CD8-positive, alpha-beta memory T cell (primary cell): ENCODE data around the gene CCSER2. TPM values are rescaled to one million over a fixed set of nuclear protein-coding genes. Genes with fewer than 3 reads are reported as not detected.
"Not testable (repeated sequence)": the region's sequence is repeated elsewhere in the genome, so short reads cannot be mapped to it uniquely, and the experiment has no call there.

ENCODE experiments used
- CTCF ChIA-PET: fragments of 350-600 bp; sonication (Branson Sonifier 250); formaldehyde crosslinking; loops from one replicate; lab custom pipeline; 2021; ENCODE audit warnings: antibody characterized with exemption; lab: Charles Lee
- POLR2A ChIA-PET: fragments of 350-600 bp; sonication (Branson Sonifier 250); formaldehyde crosslinking; loops from one replicate; lab custom pipeline; 2021; ENCODE audit warnings: antibody characterized with exemption; lab: Charles Lee
- DNase-seq, 5 donors: peaks; one replicate each; pipeline versions ENCODE4 v3.0.0 to v3.0.0-alpha.2; 2020 to 2022; ENCODE audit warnings: mixed read lengths in 1 of 5
- H3K27ac ChIP-seq: one replicate; pipeline ENCODE4 v1.7.0; 2013; ENCODE audit warnings: low read depth, mild to moderate bottlenecking, low read length, moderate library complexity
- H3K27me3 ChIP-seq: 2 replicates; pipeline ENCODE4 v1.7.0; 2013; ENCODE audit warnings: low read length, mild to moderate bottlenecking; ENCODE audit not compliant: insufficient read depth, poor library complexity, severe bottlenecking
- H3K36me3 ChIP-seq: 2 replicates; pipeline ENCODE4 v1.7.0; 2013; ENCODE audit warnings: mild to moderate bottlenecking, low read length, moderate library complexity; ENCODE audit not compliant: insufficient read depth
- H3K4me1 ChIP-seq: 2 replicates; pipeline ENCODE4 v1.7.0; 2013; ENCODE audit warnings: mild to moderate bottlenecking, low read length, moderate library complexity; ENCODE audit not compliant: insufficient read depth
- H3K4me3 ChIP-seq: 2 replicates; pipeline ENCODE4 v1.7.0; 2013; ENCODE audit warnings: mild to moderate bottlenecking, low read length
- H3K9me3 ChIP-seq: 2 replicates; pipeline ENCODE4 v1.7.0; 2013; ENCODE audit warnings: mild to moderate bottlenecking, low read length
- H3K27ac Mint-ChIP-seq, 8 donors: one replicate each; pipeline ENCODE4 v1.8.0; 2020 to 2021; ENCODE audit warnings: mixed read lengths in 8 of 8, mild to moderate bottlenecking in 6 of 8, inconsistent platforms in 3 of 8, moderate library complexity in 3 of 8
- H3K27me3 Mint-ChIP-seq, 2 donors: one replicate each; pipeline ENCODE4 v1.8.0; 2020 to 2021; ENCODE audit warnings: mixed read lengths in 2 of 2, mild to moderate bottlenecking in 1 of 2, moderate library complexity in 1 of 2
- H3K36me3 Mint-ChIP-seq, 3 donors: one replicate each; pipeline ENCODE4 v1.8.0; 2020 to 2021; ENCODE audit warnings: mixed read lengths in 3 of 3, inconsistent platforms in 1 of 3, mild to moderate bottlenecking in 1 of 3
- H3K4me1 Mint-ChIP-seq, 3 donors: one replicate each; pipeline ENCODE4 v1.8.0; 2020 to 2021; ENCODE audit warnings: mixed read lengths in 3 of 3, inconsistent platforms in 1 of 3, mild to moderate bottlenecking in 1 of 3
- H3K4me3 Mint-ChIP-seq, 7 donors: one replicate each; pipeline ENCODE4 v1.8.0; 2020 to 2021; ENCODE audit warnings: mixed read lengths in 7 of 7, mild to moderate bottlenecking in 6 of 7, moderate library complexity in 4 of 7, inconsistent platforms in 2 of 7
- H3K9me3 Mint-ChIP-seq, 5 donors: one replicate each; pipeline ENCODE4 v1.8.0; 2020 to 2022; ENCODE audit warnings: mixed read lengths in 5 of 5, mild to moderate bottlenecking in 3 of 5, moderate library complexity in 2 of 5, inconsistent platforms in 1 of 5
- polyA plus RNA-seq: library from polyadenylated mRNA; unstranded; fragments of 300-500 nt; fragmentation: Illumina TruSeq; gene quantifications from one replicate; pipeline ENCODE4 v1.2.3, GENCODE V29; 2021
- total RNA-seq, 2 experiments: library from RNA; stranded (reverse); gene quantifications; one replicate each; pipeline ENCODE4 v1.2.3, GENCODE V29; 2021

The CCSER2 gene
- total and polyA plus RNA-seq, 3 experiments from 2014 or later: 62.6 to 114 (median 74.5) TPM

GRCh38 chr10:84524435-84524834 lies 196.0 kb downstream of the CCSER2 start:
- Mint-ChIP-seq H3K4me3 (no peak overlapping the region), H3K9me3 (peaks cover 3 to 15% (median 8%) of the 10 kb centered on the region in 5 donors), H3K27ac (peak overlapping the region in 1 of 8 donors; percentile 48), H3K4me1 (peaks cover 7 to 10% (median 9%) of the 10 kb centered on the region in 3 donors), H3K27me3 (peaks cover 0 to 3% of the 10 kb centered on the region in 2 donors), H3K36me3 (peaks cover 0 to 4% (median 4%) of the 10 kb centered on the region in 3 donors)
- no peak overlapping the region for H3K27ac ChIP-seq
- CTCF ChIA-PET: interaction anchor here (2.2 kb wide), 1 partner anchor 13 kb away, joined by 7 read pairs; no protein-coding TSS in a partner anchor
- POLR2A ChIA-PET: no interaction called here
- DNase-seq: no peak
- no peaks in the 10 kb centered on the region for H3K9me3 ChIP-seq
- H3K36me3 ChIP-seq: no peaks in the 10 kb centered on the region
- H3K4me1 ChIP-seq: peaks cover 7% of the 10 kb centered on the region
- no peak overlapping the region for H3K4me3 ChIP-seq
- H3K27me3 ChIP-seq: no peaks in the 10 kb centered on the region

GRCh38 chr10:84525120-84525806 lies 196.9 kb downstream of the CCSER2 start:
- ChIA-PET CTCF (interaction anchor here (1.0 to 2.2 kb wide), 2 partner anchors 12 kb away, joined by 4 to 7 read pairs; no protein-coding TSS in a partner anchor), POLR2A (no interaction called here)
- Histone ChIP-seq H3K36me3 (no peaks in the 10 kb centered on the region), H3K4me1 (peaks cover 7% of the 10 kb centered on the region), H3K27ac (no peak overlapping the region), H3K27me3 (no peaks in the 10 kb centered on the region), H3K9me3 (no peaks in the 10 kb centered on the region), H3K4me3 (no peak overlapping the region)
- Mint-ChIP-seq H3K27me3 (peaks cover 0 to 3% of the 10 kb centered on the region in 2 donors), H3K27ac (no peak overlapping the region), H3K36me3 (peaks cover 0 to 4% (median 4%) of the 10 kb centered on the region in 3 donors), H3K9me3 (peaks cover 3 to 15% (median 8%) of the 10 kb centered on the region in 5 donors), H3K4me3 (no peak overlapping the region), H3K4me1 (peaks cover 7 to 10% (median 9%) of the 10 kb centered on the region in 3 donors)
- DNase-seq: no peak

GRCh38 chr10:84525807-84526182 lies 197.4 kb downstream of the CCSER2 start:
- H3K27ac ChIP-seq, H3K4me3 ChIP-seq, H3K27me3 Mint-ChIP-seq, H3K4me1 ChIP-seq, H3K4me3 Mint-ChIP-seq, H3K27me3 ChIP-seq, H3K27ac Mint-ChIP-seq, H3K36me3 ChIP-seq, POLR2A ChIA-PET, H3K36me3 Mint-ChIP-seq, H3K9me3 ChIP-seq, DNase-seq: not testable (repeated sequence)
- Mint-ChIP-seq H3K4me1 (peaks cover 7 to 10% (median 9%) of the 10 kb centered on the region in 3 donors), H3K9me3 (peaks cover 3 to 15% (median 8%) of the 10 kb centered on the region in 5 donors)
- CTCF ChIA-PET: interaction anchor here (1.0 kb wide), 1 partner anchor 11 kb away, joined by 4 read pairs; no protein-coding TSS in a partner anchor

GRCh38 chr10:84527386-84527785 lies 199.0 kb downstream of the CCSER2 start:
- Mint-ChIP-seq H3K4me1 (peaks cover 7 to 10% (median 9%) of the 10 kb centered on the region in 3 donors), H3K9me3 (peaks cover 3 to 15% (median 8%) of the 10 kb centered on the region in 5 donors)
- DNase-seq, H3K27ac ChIP-seq, H3K4me3 ChIP-seq, POLR2A ChIA-PET, H3K27ac Mint-ChIP-seq, H3K4me1 ChIP-seq, H3K27me3 ChIP-seq, H3K36me3 Mint-ChIP-seq, CTCF ChIA-PET, H3K4me3 Mint-ChIP-seq, H3K36me3 ChIP-seq, H3K9me3 ChIP-seq, H3K27me3 Mint-ChIP-seq: not testable (repeated sequence)

GRCh38 chr10:84528526-84528925 lies 200.1 kb downstream of the CCSER2 start:
- H3K27me3 ChIP-seq, H3K4me1 Mint-ChIP-seq, H3K36me3 Mint-ChIP-seq, DNase-seq, H3K27ac Mint-ChIP-seq, H3K27ac ChIP-seq, H3K36me3 ChIP-seq, H3K4me1 ChIP-seq, POLR2A ChIA-PET, H3K27me3 Mint-ChIP-seq, H3K4me3 Mint-ChIP-seq, CTCF ChIA-PET, H3K9me3 ChIP-seq, H3K4me3 ChIP-seq: not testable (repeated sequence)
- H3K9me3 Mint-ChIP-seq: peaks cover 3 to 15% (median 8%) of the 10 kb centered on the region in 5 donors

- Histone ChIP-seq H3K27me3 (no peaks in the 10 kb centered on the region), H3K4me1 (no peaks in the 10 kb centered on the region), H3K27ac (no peak overlapping the region), H3K4me3 (no peak overlapping the region), H3K36me3 (no peaks in the 10 kb centered on the region), H3K9me3 (no peaks in the 10 kb centered on the region)
- H3K36me3 Mint-ChIP-seq: no peaks in the 10 kb centered on the region
- peaks cover 0 to 3% (median 0%) of the 10 kb centered on the region in 3 donors for H3K4me1 Mint-ChIP-seq
- peaks cover 3% of the 10 kb centered on the region in 2 donors for H3K27me3 Mint-ChIP-seq
- DNase-seq: no peak
- peaks cover 0 to 10% (median 2%) of the 10 kb centered on the region in 5 donors for H3K9me3 Mint-ChIP-seq
- ChIA-PET CTCF (interaction anchor here (1.1 to 1.5 kb wide), 2 partner anchors 10 to 263 kb away, joined by 3 to 4 read pairs; no protein-coding TSS in a partner anchor), POLR2A (no interaction called here)
- no peak overlapping the region for H3K4me3 Mint-ChIP-seq
- H3K27ac Mint-ChIP-seq: no peak overlapping the region
These were observed 202.4 kb downstream of the CCSER2 start for GRCh38 chr10:84530724-84531325.

- ChIA-PET CTCF (interaction anchor here (1.1 to 1.5 kb wide), 2 partner anchors 9 to 264 kb away, joined by 3 to 4 read pairs; no protein-coding TSS in a partner anchor), POLR2A (no interaction called here)
- no peak for DNase-seq
- Histone ChIP-seq H3K4me1 (no peaks in the 10 kb centered on the region), H3K9me3 (no peaks in the 10 kb centered on the region), H3K4me3 (no peak overlapping the region), H3K27me3 (no peaks in the 10 kb centered on the region), H3K36me3 (no peaks in the 10 kb centered on the region), H3K27ac (no peak overlapping the region)
- Mint-ChIP-seq H3K9me3 (peaks cover 0 to 4% (median 2%) of the 10 kb centered on the region in 5 donors), H3K36me3 (no peaks in the 10 kb centered on the region), H3K4me1 (peaks cover 0 to 3% (median 0%) of the 10 kb centered on the region in 3 donors), H3K27ac (no peak overlapping the region), H3K27me3 (peaks cover 3% of the 10 kb centered on the region in 2 donors), H3K4me3 (peak overlapping the region in 1 of 7 donors; percentile 14)
These were observed 203.0 kb downstream of the CCSER2 start for GRCh38 chr10:84531396-84531795.

GRCh38 chr10:84534168-84534567 lies 205.8 kb downstream of the CCSER2 start:
- Mint-ChIP-seq H3K9me3 (no peaks in the 10 kb centered on the region), H3K36me3 (no peaks in the 10 kb centered on the region), H3K4me1 (peaks cover 3 to 10% (median 3%) of the 10 kb centered on the region in 3 donors), H3K4me3 (no peak overlapping the region), H3K27me3 (peaks cover 5 to 8% of the 10 kb centered on the region in 2 donors), H3K27ac (no peak overlapping the region)
- DNase-seq: no peak
- H3K4me3 ChIP-seq: no peak overlapping the region
- H3K36me3 ChIP-seq: no peaks in the 10 kb centered on the region
- ChIA-PET CTCF (interaction anchor here (1.0 to 10.1 kb wide), 2 partner anchors 164 to 269 kb away, joined by 3 to 191 read pairs; no protein-coding TSS in a partner anchor), POLR2A (no interaction called here)
- H3K4me1 ChIP-seq: no peaks in the 10 kb centered on the region
- no peaks in the 10 kb centered on the region for H3K27me3 ChIP-seq
- no peak overlapping the region for H3K27ac ChIP-seq
- H3K9me3 ChIP-seq: no peaks in the 10 kb centered on the region
